Breast epithelium (tissue), 4 donors: ENCODE data around the gene CLEC19A. TPM values are rescaled to one million over a fixed set of nuclear protein-coding genes. Genes with fewer than 3 reads are reported as not detected.

Source experiments
- DNase-seq, 2 donors: peaks; one replicate each; pipeline ENCODE4 v3.0.0-alpha.2; 2019; ENCODE audit warnings: low spot score in 2 of 2
- H3K27ac ChIP-seq, 2 donors: fragments of 200-600 bp; sonication (generic) in 1 of 2; one replicate each; pipeline ENCODE4 v1.5.1; 2016 to 2019; ENCODE audit warnings: mild to moderate bottlenecking in 1 of 2
- H3K27me3 ChIP-seq, 2 donors: fragments of 200-600 bp; sonication (generic) in 1 of 2; one replicate each; pipeline versions ENCODE4 v1.5.1 to v1.6.0; 2017 to 2019; ENCODE audit warnings: control low read depth in 1 of 2, mild to moderate bottlenecking in 1 of 2
- H3K36me3 ChIP-seq: fragments of 200-600 bp; one replicate; pipeline ENCODE4 v1.5.1; 2019
- H3K4me1 ChIP-seq, 2 donors: fragments of 200-600 bp; sonication (generic); one replicate each; pipeline ENCODE4 v1.5.1; 2016 to 2019; ENCODE audit warnings: control low read depth in 1 of 2
- H3K4me3 ChIP-seq, 3 donors: fragments of 200-600 bp; sonication (generic); 1 replicate in 2 of 3; 2 replicates in 1 of 3; pipeline ENCODE4 v1.5.1; 2016 to 2019; ENCODE audit warnings: mild to moderate bottlenecking in 3 of 3, moderate library complexity in 2 of 3
- H3K9me3 ChIP-seq, 2 donors: fragments of 200-600 bp; sonication (generic) in 1 of 2; one replicate each; pipeline ENCODE4 v1.5.1; 2016 to 2019; ENCODE audit warnings: control low read depth in 1 of 2
- POLR2A ChIP-seq: fragments of 450-650 bp; IDR thresholded peaks from one replicate; pipeline ENCODE4 v1.6.1; 2016; ENCODE audit warnings: antibody characterized with exemption, mild to moderate bottlenecking, moderate library complexity
- POLR2AphosphoS5 ChIP-seq, 3 donors: sonication (generic); formaldehyde crosslinking; IDR thresholded peaks; one replicate each; pipeline ENCODE4 v1.6.1; 2017; ENCODE audit warnings: antibody characterized with exemption in 3 of 3
- intact Hi-C: fragments of 100-400 bp; cut with DNase I; formaldehyde crosslinking; loops from one replicate; pipeline ENCODE4 v1.15.1; 2023; ENCODE audit warnings: low total_unique reads
- total RNA-seq, 3 donors: library from RNA; depleted of rRNA; stranded (reverse); fragments of >200 nt; gene quantifications; one replicate each; pipeline ENCODE4 v1.1.0, GENCODE V29; 2016
- TF ChIP-seq, protein P1 (sequence below), 3 donors: fragments of 450-650 bp; IDR thresholded peaks; one replicate each; pipeline ENCODE4 v1.5.1; 2016 to 2017; ENCODE audit warnings: antibody characterized with exemption in 3 of 3, mild to moderate bottlenecking in 3 of 3, moderate library complexity in 3 of 3

The CLEC19A gene
- total RNA-seq, 3 donors from 2014 or later = 0.29 TPM; not detected in 2

DNA sequence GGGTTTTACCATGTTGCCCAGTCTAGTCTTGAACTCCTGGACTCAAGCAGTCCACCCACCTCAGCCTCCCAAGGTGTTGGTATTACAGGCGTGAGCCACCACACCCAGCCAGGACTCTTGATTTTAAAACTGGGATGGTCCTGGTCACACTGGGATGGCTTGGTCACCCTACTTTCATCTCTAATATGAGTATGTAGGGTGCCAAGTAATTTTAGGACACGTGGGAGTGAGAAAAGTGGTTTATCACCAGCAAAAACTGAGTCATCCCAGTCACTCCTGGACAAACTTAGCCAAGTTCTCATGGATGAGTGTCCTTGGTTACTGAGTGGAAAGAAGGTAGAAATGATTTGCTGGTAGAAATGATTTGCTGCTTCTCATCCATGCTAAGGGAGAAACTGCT, 9.9 kb downstream of the CLEC19A start:
- intact Hi-C loops = no loop called here
- Histone ChIP-seq H3K27ac (no peak overlapping the region), H3K4me1 (no peaks in the 10 kb centered on the region), H3K27me3 (no peaks in the 10 kb centered on the region), H3K9me3 (no peaks in the 10 kb centered on the region), H3K36me3 (no peaks in the 10 kb centered on the region), H3K4me3 (no peak overlapping the region)
- no peak for DNase-seq
- TF ChIP-seq, protein P1, sequence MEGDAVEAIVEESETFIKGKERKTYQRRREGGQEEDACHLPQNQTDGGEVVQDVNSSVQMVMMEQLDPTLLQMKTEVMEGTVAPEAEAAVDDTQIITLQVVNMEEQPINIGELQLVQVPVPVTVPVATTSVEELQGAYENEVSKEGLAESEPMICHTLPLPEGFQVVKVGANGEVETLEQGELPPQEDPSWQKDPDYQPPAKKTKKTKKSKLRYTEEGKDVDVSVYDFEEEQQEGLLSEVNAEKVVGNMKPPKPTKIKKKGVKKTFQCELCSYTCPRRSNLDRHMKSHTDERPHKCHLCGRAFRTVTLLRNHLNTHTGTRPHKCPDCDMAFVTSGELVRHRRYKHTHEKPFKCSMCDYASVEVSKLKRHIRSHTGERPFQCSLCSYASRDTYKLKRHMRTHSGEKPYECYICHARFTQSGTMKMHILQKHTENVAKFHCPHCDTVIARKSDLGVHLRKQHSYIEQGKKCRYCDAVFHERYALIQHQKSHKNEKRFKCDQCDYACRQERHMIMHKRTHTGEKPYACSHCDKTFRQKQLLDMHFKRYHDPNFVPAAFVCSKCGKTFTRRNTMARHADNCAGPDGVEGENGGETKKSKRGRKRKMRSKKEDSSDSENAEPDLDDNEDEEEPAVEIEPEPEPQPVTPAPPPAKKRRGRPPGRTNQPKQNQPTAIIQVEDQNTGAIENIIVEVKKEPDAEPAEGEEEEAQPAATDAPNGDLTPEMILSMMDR (IDR thresholded peaks at IDR 0.05) = no peak
- TF ChIP-seq POLR2AphosphoS5 (IDR thresholded peaks at IDR 0.05) (no peak), POLR2A (no peak)

DNA sequence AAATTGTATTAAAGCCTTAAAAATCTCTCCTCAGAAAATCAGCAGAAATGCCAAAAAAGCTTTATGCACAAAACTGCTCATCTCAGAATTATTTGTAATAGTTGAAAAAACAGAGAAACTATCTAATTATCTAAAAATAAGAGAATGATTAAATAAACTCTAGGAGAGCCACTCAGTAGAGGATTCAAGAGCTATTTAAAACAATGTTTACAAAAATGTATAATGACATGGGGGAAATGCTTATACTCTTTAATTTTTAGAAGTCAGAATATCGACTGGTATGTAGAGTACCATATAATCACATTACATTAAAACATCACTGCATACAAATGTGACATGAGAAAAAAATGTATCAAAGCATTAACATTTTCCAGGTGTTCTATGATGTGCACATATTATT, 11.9 kb downstream of the CLEC19A start:
- intact Hi-C loops = no loop called here
- Histone ChIP-seq H3K4me3 (no peak overlapping the region), H3K27ac (no peak overlapping the region), H3K4me1 (no peaks in the 10 kb centered on the region), H3K27me3 (no peaks in the 10 kb centered on the region), H3K9me3 (no peaks in the 10 kb centered on the region), H3K36me3 (no peaks in the 10 kb centered on the region)
- no peak for DNase-seq
- TF ChIP-seq, protein P1 (IDR thresholded peaks at IDR 0.05) = no peak
- TF ChIP-seq POLR2AphosphoS5 (IDR thresholded peaks at IDR 0.05) (no peak), POLR2A (no peak)

GRCh38 chr16:19299565-19299964, 14.0 kb downstream of the CLEC19A start:
- TF ChIP-seq POLR2AphosphoS5 (IDR thresholded peaks at IDR 0.05) (no peak), POLR2A (no peak)
- Histone ChIP-seq H3K27me3 (no peaks in the 10 kb centered on the region), H3K9me3 (no peaks in the 10 kb centered on the region), H3K4me3 (no peak overlapping the region), H3K36me3 (no peaks in the 10 kb centered on the region), H3K4me1 (no peaks in the 10 kb centered on the region), H3K27ac (no peak overlapping the region)
- DNase-seq = no peak
- intact Hi-C loops = no loop called here

GRCh38 chr16:19301931-19302330, 16.4 kb downstream of the CLEC19A start:
- H3K4me1 ChIP-seq = no peaks in the 10 kb centered on the region
- intact Hi-C loops = no loop called here
- no peaks in the 10 kb centered on the region for H3K9me3 ChIP-seq
- H3K4me3 ChIP-seq = no peak overlapping the region
- H3K36me3 ChIP-seq = no peaks in the 10 kb centered on the region
- DNase-seq = no peak
- TF ChIP-seq POLR2AphosphoS5 (IDR thresholded peaks at IDR 0.05) (no peak), POLR2A (no peak)
- TF ChIP-seq, protein P1 (IDR thresholded peaks at IDR 0.05) = no peak
- H3K27ac ChIP-seq = no peak overlapping the region
- no peaks in the 10 kb centered on the region for H3K27me3 ChIP-seq

GRCh38 chr16:19304750-19305149, 19.2 kb downstream of the CLEC19A start:
- H3K27ac ChIP-seq = no peak overlapping the region

More at GRCh38 chr16:19304750-19305149, 19.2 kb downstream of the CLEC19A start:
- H3K4me1 ChIP-seq = no peaks in the 10 kb centered on the region
- no peaks in the 10 kb centered on the region for H3K9me3 ChIP-seq
- no peaks in the 10 kb centered on the region for H3K36me3 ChIP-seq
- DNase-seq = no peak
- intact Hi-C loops = no loop called here
- no peak for TF ChIP-seq POLR2A
- TF ChIP-seq POLR2AphosphoS5 (IDR thresholded peaks at IDR 0.05) = no peak
- TF ChIP-seq, protein P1 (IDR thresholded peaks at IDR 0.05) = no peak
- H3K27me3 ChIP-seq = no peaks in the 10 kb centered on the region
- no peak overlapping the region for H3K4me3 ChIP-seq
